Fibroblast of mammary gland (primary cell): ENCODE data around the gene LSM11.

Experiments
- DNase-seq: peaks from one replicate; pipeline ENCODE4 v3.0.0-alpha.2; 2010; ENCODE audit warnings: low read depth
- H3K4me3 ChIP-seq: 2 replicates; pipeline ENCODE4 v1.5.1; 2011; ENCODE audit warnings: low read depth, mild to moderate bottlenecking, low read length, moderate library complexity; ENCODE audit not compliant: control insufficient read depth
- CTCF ChIP-seq: conservative IDR thresholded peaks from 2 replicates; pipeline ENCODE4 v1.5.1; 2011; ENCODE audit warnings: low read depth, low read length, inconsistent platforms; ENCODE audit not compliant: control insufficient read depth, insufficient read depth

Gene LSM11

DNA sequence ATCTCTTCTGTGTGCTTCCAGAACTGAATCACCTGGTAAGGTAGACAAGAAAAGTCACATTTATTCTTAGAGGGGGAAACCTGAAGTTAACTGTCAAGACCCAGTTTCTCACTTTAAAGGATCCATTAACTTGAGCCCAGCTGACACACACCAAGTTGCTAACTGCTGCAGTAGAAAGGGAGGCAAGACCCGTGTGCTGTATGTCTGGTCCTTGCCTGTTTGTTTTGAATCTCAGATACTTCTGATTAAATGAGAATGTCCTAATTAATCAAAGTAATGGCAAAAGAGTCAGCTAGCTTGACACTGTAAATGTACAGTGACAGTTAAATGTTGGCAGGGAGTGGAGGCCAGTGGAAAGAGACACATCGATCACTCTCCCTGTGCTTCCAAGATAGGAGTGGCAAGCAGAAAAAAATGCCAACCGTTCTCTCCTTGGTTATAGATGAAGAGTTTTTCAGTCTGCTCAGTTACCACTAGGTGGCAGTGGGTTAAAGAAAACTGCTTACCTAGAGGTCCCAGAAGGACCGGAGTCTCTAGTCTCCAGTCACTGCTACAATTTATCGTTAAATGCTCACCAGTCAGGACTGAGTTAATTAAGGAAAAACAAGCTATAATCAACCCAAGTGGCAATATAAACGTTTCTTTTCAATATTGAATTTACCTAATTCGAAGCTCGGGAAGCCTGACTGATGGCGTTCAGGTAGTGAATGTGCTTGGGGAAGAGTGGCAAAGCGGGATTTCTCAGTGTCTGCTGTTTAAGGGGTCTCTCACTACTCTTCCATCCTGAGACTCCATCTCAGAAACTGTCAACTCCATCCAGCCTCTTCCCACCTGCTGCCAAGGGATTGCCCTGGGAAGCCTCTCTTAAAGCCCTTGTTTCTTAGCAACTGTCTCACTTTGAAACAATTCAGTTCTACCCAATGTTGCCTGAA, 18.4 kb downstream of the LSM11 start:
- DNase-seq: peak; percentile 77
- TF ChIP-seq CTCF: peak; percentile 84
- H3K4me3 ChIP-seq: no peak overlapping the region

- no peak overlapping the region for H3K4me3 ChIP-seq
- TF ChIP-seq CTCF: no peak
- DNase-seq: no peak
These were observed 21.0 kb downstream of the LSM11 start for GRCh38 chr5:157764531-157764930.

GRCh38 chr5:157766442-157766841, 22.9 kb downstream of the LSM11 start:
- TF ChIP-seq CTCF: no peak
- no peak for DNase-seq
- no peak overlapping the region for H3K4me3 ChIP-seq

- DNase-seq: no peak
- TF ChIP-seq CTCF: no peak
- no peak overlapping the region for H3K4me3 ChIP-seq
These were observed 23.4 kb downstream of the LSM11 start for GRCh38 chr5:157766902-157767301.

GRCh38 chr5:157767689-157768088, 24.2 kb downstream of the LSM11 start:
- H3K4me3 ChIP-seq: no peak overlapping the region
- TF ChIP-seq CTCF: no peak
- DNase-seq: no peak

DNA sequence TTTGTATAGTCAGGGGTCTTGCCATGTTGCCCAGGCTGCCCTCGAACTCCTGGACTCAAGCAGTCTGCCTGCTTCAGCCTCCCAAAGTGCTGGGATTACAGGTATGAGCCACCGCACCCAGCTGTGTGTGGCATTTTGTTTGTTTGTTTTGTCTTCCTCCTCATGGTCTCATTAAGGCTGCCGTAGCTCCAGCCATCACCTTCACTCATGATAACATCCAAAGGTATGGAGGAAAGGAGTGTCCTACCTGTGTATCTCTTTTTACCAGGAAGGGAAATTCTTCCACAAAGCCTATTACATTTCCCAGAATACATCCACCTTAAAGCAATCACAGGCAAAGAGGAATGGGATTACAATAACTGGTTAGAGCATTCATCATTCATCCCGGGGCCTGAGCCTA, 27.2 kb downstream of the LSM11 start:
- DNase-seq: no peak
- TF ChIP-seq CTCF: no peak
- no peak overlapping the region for H3K4me3 ChIP-seq
